ENCODE measurements around the gene GREB1L.

DNA sequence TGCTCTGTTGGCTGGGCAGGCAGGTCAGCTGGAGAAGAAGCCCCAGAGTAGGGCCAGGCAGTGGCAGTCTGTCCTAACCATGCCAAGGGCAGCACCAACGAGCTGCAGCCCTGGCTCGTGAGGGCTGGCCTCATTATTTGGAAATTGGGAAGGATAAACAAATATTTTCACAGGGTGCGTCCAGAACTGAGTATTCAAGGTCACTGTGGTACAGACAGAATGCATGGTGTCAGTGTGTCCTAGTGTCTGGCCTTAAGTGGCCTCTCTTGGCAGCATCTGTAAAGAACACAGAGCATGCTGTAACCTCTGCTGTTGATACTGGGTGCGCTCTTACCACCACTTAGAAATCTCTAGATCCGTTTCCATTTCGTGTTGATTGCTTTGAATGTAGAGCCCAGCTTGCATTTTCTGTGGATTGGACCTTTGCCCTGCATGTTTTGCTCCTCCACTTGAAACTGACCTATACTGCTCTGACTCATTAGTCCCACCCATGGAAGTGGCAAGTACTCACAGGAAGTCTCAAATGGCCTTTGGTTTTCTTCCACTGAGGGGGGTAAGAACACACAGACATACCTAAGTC is 88.2 kb downstream of the GREB1L start:
- TF ChIP-seq, protein P1, sequence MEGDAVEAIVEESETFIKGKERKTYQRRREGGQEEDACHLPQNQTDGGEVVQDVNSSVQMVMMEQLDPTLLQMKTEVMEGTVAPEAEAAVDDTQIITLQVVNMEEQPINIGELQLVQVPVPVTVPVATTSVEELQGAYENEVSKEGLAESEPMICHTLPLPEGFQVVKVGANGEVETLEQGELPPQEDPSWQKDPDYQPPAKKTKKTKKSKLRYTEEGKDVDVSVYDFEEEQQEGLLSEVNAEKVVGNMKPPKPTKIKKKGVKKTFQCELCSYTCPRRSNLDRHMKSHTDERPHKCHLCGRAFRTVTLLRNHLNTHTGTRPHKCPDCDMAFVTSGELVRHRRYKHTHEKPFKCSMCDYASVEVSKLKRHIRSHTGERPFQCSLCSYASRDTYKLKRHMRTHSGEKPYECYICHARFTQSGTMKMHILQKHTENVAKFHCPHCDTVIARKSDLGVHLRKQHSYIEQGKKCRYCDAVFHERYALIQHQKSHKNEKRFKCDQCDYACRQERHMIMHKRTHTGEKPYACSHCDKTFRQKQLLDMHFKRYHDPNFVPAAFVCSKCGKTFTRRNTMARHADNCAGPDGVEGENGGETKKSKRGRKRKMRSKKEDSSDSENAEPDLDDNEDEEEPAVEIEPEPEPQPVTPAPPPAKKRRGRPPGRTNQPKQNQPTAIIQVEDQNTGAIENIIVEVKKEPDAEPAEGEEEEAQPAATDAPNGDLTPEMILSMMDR (IDR thresholded peaks at IDR 0.05): no peak
- TF ChIP-seq POLR2A (IDR thresholded peaks at IDR 0.05): no peak

All from adrenal gland (tissue), 5 donors.